H9 (cell line): ENCODE data around the gene KIAA1958. TPM values are rescaled to one million over a fixed set of nuclear protein-coding genes. Genes with fewer than 3 reads are reported as not detected.

Source experiments
- DNase-seq: peaks from one replicate; pipeline ENCODE4 v3.0.0-alpha.2; 2017
- H2AFZ ChIP-seq: one replicate; pipeline ENCODE4 v1.6.1; 2013; ENCODE audit warnings: mild to moderate bottlenecking, low read length, control low read depth, moderate library complexity
- H2AK5ac ChIP-seq: 2 replicates; pipeline ENCODE4 v1.6.1; 2013; ENCODE audit warnings: low read length, control low read depth, mixed read lengths; ENCODE audit not compliant: insufficient read length
- H2BK120ac ChIP-seq: one replicate; pipeline ENCODE4 v1.6.1; 2013; ENCODE audit warnings: low read depth, mild to moderate bottlenecking, low read length, control low read depth, inconsistent platforms; ENCODE audit not compliant: poor library complexity, severe bottlenecking
- H2BK12ac ChIP-seq: 2 replicates; pipeline ENCODE4 v1.6.1; 2013; ENCODE audit warnings: low read length, control low read depth, mixed read lengths, low read depth; ENCODE audit not compliant: insufficient read length
- H2BK15ac ChIP-seq: 2 replicates; pipeline ENCODE4 v1.6.1; 2013; ENCODE audit warnings: low read depth, low read length, control low read depth
- H2BK20ac ChIP-seq: one replicate; pipeline ENCODE4 v1.6.1; 2013; ENCODE audit warnings: low read depth, mild to moderate bottlenecking, low read length, control low read depth, inconsistent platforms; ENCODE audit not compliant: poor library complexity, severe bottlenecking
- H2BK5ac ChIP-seq: 2 replicates; pipeline ENCODE4 v1.6.1; 2013; ENCODE audit warnings: low read length, control low read depth, mixed read lengths; ENCODE audit not compliant: insufficient read length
- H3K14ac ChIP-seq: 2 replicates; pipeline ENCODE4 v1.6.1; 2013; ENCODE audit warnings: low read length, control low read depth; ENCODE audit not compliant: insufficient read depth
- H3K18ac ChIP-seq: 2 replicates; pipeline ENCODE4 v1.6.1; 2013; ENCODE audit warnings: low read depth, mild to moderate bottlenecking, mixed read lengths, low read length, control low read depth; ENCODE audit not compliant: insufficient read length
- H3K23ac ChIP-seq: 2 replicates; pipeline ENCODE4 v1.6.1; 2013; ENCODE audit warnings: low read length, control low read depth, mixed read lengths, low read depth; ENCODE audit not compliant: insufficient read length
- H3K23me2 ChIP-seq: 2 replicates; pipeline ENCODE4 v1.6.1; 2013; ENCODE audit warnings: low read depth, mild to moderate bottlenecking, mixed read lengths, low read length, control low read depth; ENCODE audit not compliant: insufficient read length, poor library complexity, severe bottlenecking
- H3K27ac ChIP-seq: 2 replicates; pipeline ENCODE4 v1.5.1; 2013; ENCODE audit warnings: low read length, control low read depth, mixed read lengths, low read depth; ENCODE audit not compliant: insufficient read length
- H3K27me3 ChIP-seq: 2 replicates; pipeline ENCODE4 v1.6.1; 2013; ENCODE audit warnings: low read length, control low read depth, inconsistent platforms; ENCODE audit not compliant: insufficient read depth
- H3K4ac ChIP-seq: 2 replicates; pipeline ENCODE4 v1.6.1; 2013; ENCODE audit warnings: low read depth, mild to moderate bottlenecking, control low read depth, inconsistent platforms, low read length, moderate library complexity
- H3K4me1 ChIP-seq: 2 replicates; pipeline ENCODE4 v1.6.1; 2013; ENCODE audit warnings: low read length, control low read depth, inconsistent platforms; ENCODE audit not compliant: insufficient read depth
- H3K4me2 ChIP-seq: 2 replicates; pipeline ENCODE4 v1.6.1; 2013; ENCODE audit warnings: low read length, control low read depth, mixed read lengths; ENCODE audit not compliant: insufficient read length, insufficient read depth
- H3K56ac ChIP-seq: 2 replicates; pipeline ENCODE4 v1.6.1; 2013; ENCODE audit warnings: low read depth, mild to moderate bottlenecking, mixed read lengths, low read length, control low read depth; ENCODE audit not compliant: insufficient read length
- H3K79me1 ChIP-seq: 2 replicates; pipeline ENCODE4 v1.6.1; 2013; ENCODE audit warnings: low read depth, mild to moderate bottlenecking, moderate library complexity, low read length, control low read depth, inconsistent platforms; ENCODE audit not compliant: insufficient read depth, poor library complexity, severe bottlenecking
- H3K79me2 ChIP-seq: 2 replicates; pipeline ENCODE4 v1.6.1; 2013; ENCODE audit warnings: low read length, control low read depth, inconsistent platforms; ENCODE audit not compliant: insufficient read depth
- H3K9ac ChIP-seq: 2 replicates; pipeline ENCODE4 v1.6.1; 2013; ENCODE audit warnings: low read length, control low read depth, mixed read lengths; ENCODE audit not compliant: insufficient read length; ENCODE audit errors: extremely low read depth
- H3K9me3 ChIP-seq: one replicate; pipeline ENCODE4 v1.6.1; 2013; ENCODE audit warnings: low read depth, low read length, inconsistent platforms; ENCODE audit not compliant: control insufficient read depth
- H3T11ph ChIP-seq: one replicate; pipeline ENCODE4 v1.6.1; 2013; ENCODE audit warnings: mild to moderate bottlenecking, low read length, control low read depth, inconsistent platforms
- H4K20me1 ChIP-seq: one replicate; pipeline ENCODE4 v1.6.1; 2013; ENCODE audit not compliant: control insufficient read depth, insufficient read length, insufficient read depth
- H4K5ac ChIP-seq: 2 replicates; pipeline ENCODE4 v1.6.1; 2013; ENCODE audit warnings: low read depth, mild to moderate bottlenecking, mixed read lengths, low read length, control low read depth; ENCODE audit not compliant: insufficient read length
- H4K8ac ChIP-seq: replicated peaks from 2 replicates; pipeline ENCODE4 v1.6.1; 2013; ENCODE audit warnings: low read length, control low read depth, mixed read lengths, low read depth; ENCODE audit not compliant: insufficient read length
- H4K91ac ChIP-seq: 2 replicates; pipeline ENCODE4 v1.6.1; 2013; ENCODE audit warnings: low read depth, mild to moderate bottlenecking, moderate library complexity, mixed read lengths, low read length, control low read depth; ENCODE audit not compliant: insufficient read length
- H3K27ac Mint-ChIP-seq, 3 experiments: 2 replicates in 2 of 3; 3 replicates in 1 of 3; pipeline ENCODE4 v1.8.0; 2020 to 2021; ENCODE audit warnings: mixed read lengths in 3 of 3, mild to moderate bottlenecking in 1 of 3, moderate library complexity in 1 of 3
- H3K27me3 Mint-ChIP-seq: 2 replicates; pipeline ENCODE4 v1.8.0; 2021; ENCODE audit warnings: low read depth, mild to moderate bottlenecking, moderate library complexity, mixed read lengths
- H3K36me3 Mint-ChIP-seq, 3 experiments: 2 replicates in 2 of 3; 3 replicates in 1 of 3; pipeline ENCODE4 v1.8.0; 2020 to 2021; ENCODE audit warnings: low read depth in 3 of 3, mixed read lengths in 3 of 3; ENCODE audit not compliant: insufficient read depth in 1 of 3
- H3K4me1 Mint-ChIP-seq, 2 experiments: 2 replicates each; pipeline ENCODE4 v1.8.0; 2020; ENCODE audit warnings: mixed read lengths in 2 of 2
- H3K4me3 Mint-ChIP-seq, 2 experiments: 2 replicates in 1 of 2; 3 replicates in 1 of 2; pipeline ENCODE4 v1.8.0; 2020 to 2021; ENCODE audit warnings: mild to moderate bottlenecking in 2 of 2, mixed read lengths in 2 of 2, moderate library complexity in 1 of 2
- H3K9me3 Mint-ChIP-seq, 2 experiments: 2 replicates in 1 of 2; 3 replicates in 1 of 2; pipeline ENCODE4 v1.8.0; 2020; ENCODE audit warnings: mild to moderate bottlenecking in 2 of 2, mixed read lengths in 2 of 2, moderate library complexity in 1 of 2
- CTCF ChIP-seq: fragments of 200-600 bp; sonication (generic); conservative IDR thresholded peaks from 3 replicates; pipeline ENCODE4 v1.8.0; 2021; ENCODE audit warnings: antibody characterized with exemption, mild to moderate bottlenecking
- WGBS: extraction: QIAGEN DNeasy Blood & Tissue Kit; methylation state at CpG from one replicate; pipeline ENCODE4 v1.1.7; 2013; ENCODE audit warnings: missing lambda C conversion rate, low lambda C conversion rate, mixed read lengths; ENCODE audit not compliant: insufficient read length; ENCODE audit errors: extremely low coverage; 5-methylcytosine and 5-hydroxymethylcytosine counted together
- total RNA-seq: library from RNA; stranded (reverse); gene quantifications from 2 replicates; pipeline ENCODE4 v1.2.1, GENCODE V29; 2021

The KIAA1958 gene
- total RNA-seq, 1 experiment from 2014 or later = 34.0 TPM

- TF ChIP-seq CTCF = no peak
- Histone ChIP-seq H3K23me2 (no peaks in the 10 kb centered on the region), H3K9ac (no peak overlapping the region), H3K9me3 (no peaks in the 10 kb centered on the region), H2BK120ac (no peak overlapping the region), H4K5ac (no peak overlapping the region), H3K4ac (no peak overlapping the region), H3K27ac (no peak overlapping the region), H2AFZ (no peak overlapping the region), H3K14ac (no peak overlapping the region), H2BK5ac (no peak overlapping the region), H3K23ac (no peak overlapping the region), H2BK12ac (no peak overlapping the region), H3K4me2 (no peak overlapping the region), H3K79me2 (no peaks in the 10 kb centered on the region), H3K18ac (no peak overlapping the region), H3K56ac (no peak overlapping the region), H2BK15ac (no peak overlapping the region), H3T11ph (no peak overlapping the region), H4K91ac (no peak overlapping the region), H3K4me1 (no peaks in the 10 kb centered on the region), H2AK5ac (no peak overlapping the region), H3K27me3 (no peaks in the 10 kb centered on the region), H4K8ac (no peak overlapping the region), H4K20me1 (no peaks in the 10 kb centered on the region), H3K79me1 (no peaks in the 10 kb centered on the region), H2BK20ac (no peak overlapping the region)
- no peaks in the 10 kb centered on the region for H3K27me3 Mint-ChIP-seq
- WGBS = no CpG with 5 or more reads among the region's 2 CpGs
- H3K36me3 Mint-ChIP-seq = peaks cover 0 to 13% (median 9%) of the 10 kb centered on the region in 3 experiments; a peak in 4 of 7 replicates
- no peak for DNase-seq
- H3K4me3 Mint-ChIP-seq = no peak overlapping the region
- no peaks in the 10 kb centered on the region for H3K9me3 Mint-ChIP-seq
- peaks cover 23 to 26% of the 10 kb centered on the region in 2 experiments for H3K4me1 Mint-ChIP-seq
- no peak overlapping the region for H3K27ac Mint-ChIP-seq
Measured at GRCh38 chr9:112615584-112616266, 129.1 kb downstream of the KIAA1958 start.
